ENCODE measurements around the gene CCDC85B.

CCDC85B gene

DNA sequence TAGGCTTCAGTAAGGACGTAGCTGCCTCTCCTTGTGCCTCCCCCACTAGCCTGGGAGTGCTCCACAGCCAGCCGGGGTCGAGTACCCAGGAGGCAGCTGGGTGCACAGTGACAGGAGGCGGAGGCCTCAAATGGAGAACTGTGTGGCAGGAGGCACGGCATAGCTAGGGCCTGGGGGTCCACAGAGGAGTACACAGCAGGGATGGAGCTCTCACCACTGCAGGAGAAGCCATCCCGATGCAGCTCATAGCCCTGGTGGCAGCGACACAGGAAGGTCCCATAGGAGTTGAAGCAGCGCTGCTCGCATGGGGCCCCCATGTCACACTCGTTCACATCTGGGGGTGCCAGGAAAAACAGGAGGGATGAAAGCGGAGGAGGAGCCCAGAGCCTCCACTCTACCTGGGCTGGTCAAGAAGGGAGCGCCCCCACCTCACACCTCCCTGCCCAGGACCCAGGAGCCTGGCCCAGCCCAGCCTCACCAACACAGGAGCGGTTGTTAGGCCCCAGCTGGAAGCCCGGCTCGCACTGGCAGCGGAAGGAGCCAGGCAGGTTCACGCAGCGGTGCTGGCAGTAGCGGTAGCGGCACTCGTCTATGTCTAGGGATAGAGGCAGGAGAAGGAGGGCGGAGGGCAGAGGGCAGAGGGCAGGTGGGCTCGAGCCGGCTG lies 20.7 kb upstream of the CCDC85B start:
- no peak for DNase-seq

DNA sequence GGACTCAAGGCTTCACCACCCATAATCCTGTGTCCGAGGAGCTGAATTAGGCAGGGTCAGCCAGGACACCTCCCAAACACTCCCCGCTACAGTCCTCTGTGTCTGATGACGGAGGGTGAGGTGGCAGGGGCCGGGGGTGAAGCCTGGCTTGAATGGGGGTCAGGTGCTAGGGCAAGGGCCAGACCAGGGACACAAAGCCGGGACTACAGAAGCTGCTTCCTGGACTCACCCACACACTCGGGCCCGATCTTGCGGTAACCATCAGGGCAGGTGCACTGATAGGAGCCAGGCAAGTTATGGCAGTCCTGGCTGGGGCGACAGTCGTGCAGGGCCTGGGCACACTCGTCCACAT lies 20.2 kb upstream of the CCDC85B start:
- DNase-seq: no peak

DNA sequence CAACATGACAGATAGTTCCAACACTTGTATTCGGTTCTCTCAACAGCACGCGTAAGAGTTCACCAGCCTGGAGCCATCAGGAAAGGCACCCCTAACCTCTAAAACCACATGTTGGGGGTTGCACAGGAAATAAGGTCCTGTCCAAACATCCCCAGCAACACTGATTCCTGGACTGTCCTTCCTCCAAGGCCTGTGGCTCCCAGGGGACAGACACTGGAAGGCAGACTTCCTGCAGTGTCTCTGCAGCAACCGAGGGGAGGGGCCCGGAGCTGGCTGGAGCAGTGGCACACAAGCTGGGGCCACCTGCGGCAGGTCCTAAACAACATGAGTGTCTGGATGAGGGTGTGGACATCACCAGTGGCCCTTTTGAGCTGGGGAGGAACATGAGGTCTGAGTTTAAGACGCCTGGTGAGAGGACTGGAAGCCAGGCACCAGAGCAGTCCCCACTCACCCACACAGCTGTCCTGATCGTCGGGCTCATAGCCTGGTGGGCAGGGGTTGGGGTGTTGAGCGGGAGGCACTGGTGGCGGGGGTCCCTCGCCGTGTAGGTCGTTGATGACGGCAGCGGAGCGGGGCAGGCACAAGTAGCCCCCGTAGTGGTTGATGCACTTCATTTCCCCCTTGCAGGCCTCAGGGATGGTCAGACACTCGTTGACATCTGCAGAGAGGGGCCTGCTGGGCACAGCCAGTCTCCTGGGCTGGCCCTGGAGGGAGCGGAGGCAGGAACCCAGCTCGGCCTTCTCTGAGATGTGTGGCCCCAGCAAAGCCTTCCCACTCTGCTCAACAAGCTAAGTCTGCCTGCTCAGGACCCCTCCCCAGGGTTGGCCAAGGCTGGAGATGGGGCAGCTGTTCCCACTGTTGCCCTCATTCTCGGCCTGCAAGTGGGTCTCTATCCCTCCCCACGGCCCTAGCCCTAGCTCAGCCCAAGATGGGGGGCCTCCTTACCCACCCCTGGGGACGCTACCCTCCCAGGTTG lies 19.5 kb upstream of the CCDC85B start:
- DNase-seq: no peak

DNA sequence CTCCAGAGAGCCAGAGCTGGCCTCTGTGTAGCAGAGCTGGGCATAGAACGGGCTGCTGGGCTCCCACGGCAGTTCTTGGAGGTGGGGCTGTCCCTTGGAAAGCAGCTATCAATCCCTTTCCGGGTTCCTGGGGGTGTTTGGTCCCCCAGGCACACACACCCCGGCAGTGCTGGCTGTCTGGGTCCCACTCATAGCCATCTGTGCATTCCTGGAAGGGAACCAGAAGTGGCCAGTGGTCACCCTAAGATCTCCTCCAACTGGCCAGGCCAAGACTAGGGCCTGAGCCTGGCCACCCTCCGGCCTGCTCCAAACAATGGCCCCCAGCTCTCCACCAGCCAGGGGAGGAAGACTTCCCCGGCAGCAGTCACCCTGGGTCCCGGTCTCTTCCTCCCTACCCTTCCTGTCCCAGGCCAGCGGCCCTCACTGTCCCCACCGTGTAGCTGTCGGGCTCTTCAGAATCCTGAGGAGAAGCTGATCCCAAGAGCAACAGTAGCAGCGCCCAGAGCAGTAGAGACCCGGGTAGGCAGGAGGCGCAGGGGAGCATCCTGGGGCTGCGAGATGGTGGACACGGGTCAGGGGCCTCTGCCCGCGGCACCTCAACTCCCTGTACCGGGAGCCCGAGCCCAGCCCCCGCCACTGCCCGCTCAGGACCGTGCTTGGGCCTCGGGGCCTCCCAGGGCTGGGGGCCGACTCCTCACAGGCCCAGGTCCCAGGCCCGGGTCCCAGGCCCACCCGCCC lies 18.5 kb upstream of the CCDC85B start:
- DNase-seq: no peak

DNA sequence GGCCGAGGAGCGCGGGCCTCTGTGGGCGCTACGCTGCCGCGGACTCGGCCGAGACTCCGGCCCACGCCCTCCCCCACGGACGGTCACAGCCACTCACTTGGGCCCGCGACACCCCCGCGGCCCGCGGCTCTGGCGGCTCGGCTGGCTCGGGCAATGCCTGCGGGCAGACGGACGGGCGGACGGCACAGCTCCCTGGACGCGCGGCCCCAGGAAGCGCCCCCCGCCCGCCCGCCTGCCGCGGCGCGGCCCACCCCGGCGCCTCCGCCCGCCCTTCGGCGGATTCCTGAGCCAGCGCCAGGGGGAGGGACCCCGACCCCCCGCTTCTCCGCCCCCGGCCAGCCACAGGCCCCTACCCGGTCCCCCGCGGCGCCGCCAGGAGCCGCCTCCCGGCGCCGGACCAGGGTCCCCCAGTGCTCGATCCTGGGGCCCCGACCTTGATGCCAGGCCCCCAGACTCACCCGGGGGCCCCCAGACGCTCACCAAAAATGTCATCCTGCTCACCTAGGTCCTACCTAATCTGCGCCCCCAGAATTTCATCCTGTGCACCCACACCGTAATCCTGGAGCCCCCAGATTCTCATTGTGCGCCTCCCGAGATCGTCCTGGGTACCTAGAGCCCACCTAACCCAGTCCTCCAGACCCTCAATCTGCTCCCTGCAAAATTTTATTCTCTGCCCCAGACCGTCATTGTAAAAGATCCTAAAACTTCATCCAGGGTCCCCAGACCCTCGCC lies 17.7 kb upstream of the CCDC85B start, which contains the start of gene EFEMP2:
EFEMP2 (minus strand) TSS at position 215 of the 732 bp plus-strand sequence. CDS start 446 bp downstream, outside the sequence.
- no peak for DNase-seq

DNA sequence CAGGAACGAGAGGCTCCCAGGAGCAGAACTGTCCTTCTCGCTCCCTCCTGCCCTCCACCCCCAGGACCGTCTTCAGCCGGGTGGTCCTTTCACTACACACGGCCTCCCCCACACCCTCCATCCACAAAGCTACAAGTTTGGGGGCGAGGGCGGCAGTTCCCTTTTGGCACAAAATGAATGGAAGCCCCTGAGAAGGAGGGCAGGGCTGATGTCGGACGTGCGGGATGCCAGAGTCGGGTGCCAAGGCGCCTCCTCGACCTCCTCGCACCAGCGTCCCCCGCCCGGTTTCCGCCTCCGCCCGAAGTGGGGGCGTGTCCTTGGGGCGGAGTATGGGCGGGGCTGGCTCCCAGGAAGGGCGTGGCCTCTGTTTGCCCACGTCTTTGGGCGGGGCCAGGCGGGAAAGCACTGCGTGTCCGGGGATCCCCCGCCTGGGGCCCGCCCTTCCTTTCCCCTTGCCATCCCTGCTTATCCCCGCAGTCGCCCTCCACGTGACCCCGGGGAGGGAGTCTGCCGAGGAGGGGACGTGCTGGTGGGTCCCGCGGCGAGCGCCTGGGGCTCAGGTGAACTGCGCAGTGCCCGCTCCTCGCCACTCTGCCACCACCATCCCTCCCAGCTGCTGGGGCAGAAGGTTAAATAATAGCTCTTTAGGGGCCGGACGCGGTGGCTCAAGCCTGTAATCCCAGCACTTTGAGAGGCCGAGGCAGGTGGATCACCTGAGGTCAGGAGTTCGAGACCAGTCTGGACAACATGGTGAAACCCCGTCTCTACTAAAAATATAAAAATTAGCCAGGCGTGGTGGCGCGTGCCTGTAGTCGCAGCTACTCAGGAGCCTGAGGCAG lies 16.9 kb upstream of the CCDC85B start:
- DNase-seq: no peak

DNA sequence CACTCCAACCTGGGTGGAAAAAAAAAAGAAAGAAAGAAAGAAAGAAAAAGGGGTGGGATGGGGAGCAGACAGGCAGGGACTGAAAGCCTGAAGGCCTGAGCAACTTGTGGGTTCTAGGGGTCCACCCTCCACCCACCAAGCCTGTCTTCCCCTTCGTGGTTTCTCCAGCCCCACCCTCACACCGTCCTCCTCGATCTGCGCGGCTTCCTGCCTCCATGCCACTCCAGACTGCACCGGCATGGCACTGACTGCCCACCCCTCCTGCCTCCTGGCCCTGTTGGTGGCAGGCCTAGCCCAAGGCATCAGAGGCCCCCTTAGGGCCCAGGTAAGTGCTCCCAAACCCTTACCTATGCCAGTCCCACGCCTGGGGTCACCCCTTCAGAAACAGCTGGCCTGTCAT lies 10.9 kb upstream of the CCDC85B start, which contains the start of gene CTSW:
CTSW (plus strand) TSS at position 221 of the 400 bp plus-strand sequence; CDS start at position 239, 18 bp downstream.
- DNase-seq: no peak

DNA sequence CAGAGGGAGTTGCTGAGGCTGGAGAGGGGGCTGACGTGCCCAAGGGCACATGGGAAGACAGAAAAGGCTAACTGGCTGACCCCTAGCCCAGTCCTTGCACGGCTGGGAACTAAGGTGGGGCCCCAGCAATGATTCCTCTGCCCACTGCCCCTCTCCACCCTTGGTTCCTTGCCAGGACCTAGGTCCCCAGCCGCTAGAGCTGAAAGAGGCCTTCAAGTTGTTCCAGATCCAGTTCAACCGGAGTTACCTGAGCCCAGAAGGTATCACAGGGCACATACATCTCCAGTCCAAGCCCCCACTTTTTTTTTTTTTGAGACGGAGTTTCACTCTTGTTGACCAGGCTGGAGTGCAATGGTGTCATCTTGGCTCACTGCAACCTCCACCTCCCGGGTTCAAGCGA lies 10.4 kb upstream of the CCDC85B start:
- DNase-seq: no peak

DNA sequence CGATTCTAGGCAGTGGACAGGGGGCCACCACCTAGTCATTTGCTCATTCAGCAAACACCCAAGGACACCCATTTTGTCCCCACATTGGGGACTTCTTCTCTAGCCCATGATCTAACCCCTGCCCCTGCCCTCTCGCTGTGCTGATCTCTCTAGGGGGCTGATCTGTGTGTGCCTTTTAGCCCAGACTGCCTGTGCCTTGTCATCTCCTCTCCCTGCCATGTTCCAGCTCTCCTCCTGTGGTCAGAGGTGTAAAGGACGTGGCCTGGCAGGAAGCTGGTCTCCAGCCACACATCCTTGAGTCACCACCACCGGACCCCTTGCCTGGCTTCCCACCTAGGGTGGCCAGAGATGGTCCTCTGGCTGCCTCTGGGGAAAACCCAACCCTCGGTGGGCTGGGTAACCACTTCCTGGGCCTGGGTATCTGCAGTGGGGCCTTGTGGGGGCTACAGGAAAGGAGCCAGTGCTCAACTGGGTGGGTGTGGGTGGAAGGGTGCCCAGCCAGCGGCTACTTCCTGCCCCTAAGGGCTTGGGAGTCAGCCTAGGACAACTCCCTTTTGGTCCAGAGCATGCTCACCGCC lies 9.5 kb upstream of the CCDC85B start:
- no peak for DNase-seq

DNA sequence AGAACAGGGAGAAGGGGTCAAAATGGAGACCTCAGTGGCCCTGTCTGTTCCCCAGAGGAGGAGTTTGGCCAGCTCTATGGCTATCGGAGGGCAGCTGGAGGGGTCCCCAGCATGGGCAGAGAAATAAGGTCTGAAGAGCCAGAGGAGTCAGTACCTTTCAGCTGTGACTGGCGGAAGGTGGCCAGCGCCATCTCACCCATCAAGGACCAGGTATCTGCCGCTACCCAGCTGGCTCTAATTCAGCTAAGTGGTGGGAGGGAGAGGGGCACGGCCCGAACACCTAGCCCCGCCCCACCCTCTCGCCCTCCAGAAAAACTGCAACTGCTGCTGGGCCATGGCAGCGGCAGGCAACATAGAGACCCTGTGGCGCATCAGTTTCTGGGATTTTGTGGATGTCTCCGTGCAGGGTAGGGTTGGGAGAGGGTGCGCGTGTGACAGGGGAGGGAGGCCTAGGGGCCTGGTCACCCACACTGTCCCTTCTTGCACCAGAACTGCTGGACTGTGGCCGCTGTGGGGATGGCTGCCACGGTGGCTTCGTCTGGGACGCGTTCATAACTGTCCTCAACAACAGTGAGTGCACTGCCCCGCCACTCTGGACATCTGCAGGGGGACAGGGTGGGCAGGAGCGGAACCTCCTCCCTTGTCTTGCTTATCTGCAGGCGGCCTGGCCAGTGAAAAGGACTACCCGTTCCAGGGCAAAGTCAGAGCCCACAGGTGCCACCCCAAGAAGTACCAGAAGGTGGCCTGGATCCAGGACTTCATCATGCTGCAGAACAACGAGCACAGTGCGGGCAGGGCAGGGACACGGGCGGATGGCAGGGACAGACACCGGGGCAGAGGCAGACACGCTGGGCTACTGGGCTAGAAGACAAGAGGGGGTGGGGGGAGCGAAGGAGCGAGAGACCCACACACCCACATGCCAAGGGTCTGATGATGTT lies 8.1 kb upstream of the CCDC85B start:
- DNase-seq: no peak

DNA sequence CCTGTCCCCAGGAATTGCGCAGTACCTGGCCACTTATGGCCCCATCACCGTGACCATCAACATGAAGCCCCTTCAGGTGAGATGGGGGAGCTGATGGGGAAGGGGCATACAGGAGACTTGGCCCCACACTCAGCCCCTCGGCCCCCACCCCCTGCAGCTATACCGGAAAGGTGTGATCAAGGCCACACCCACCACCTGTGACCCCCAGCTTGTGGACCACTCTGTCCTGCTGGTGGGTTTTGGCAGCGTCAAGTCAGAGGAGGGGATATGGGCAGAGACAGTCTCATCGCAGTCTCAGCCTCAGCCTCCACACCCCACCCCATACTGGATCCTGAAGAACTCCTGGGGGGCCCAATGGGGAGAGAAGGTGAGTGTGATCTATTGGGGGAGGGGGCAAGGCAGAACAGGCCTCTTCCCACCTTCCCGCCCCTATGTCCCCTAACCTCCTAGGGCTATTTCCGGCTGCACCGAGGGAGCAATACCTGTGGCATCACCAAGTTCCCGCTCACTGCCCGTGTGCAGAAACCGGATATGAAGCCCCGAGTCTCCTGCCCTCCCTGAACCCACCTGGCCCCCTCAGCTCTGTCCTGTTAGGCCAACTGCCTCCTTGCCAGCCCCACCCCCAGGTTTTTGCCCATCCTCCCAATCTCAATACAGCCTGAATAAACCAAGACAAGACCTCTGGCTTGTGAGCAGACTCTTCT lies 7.3 kb upstream of the CCDC85B start:
- no peak for DNase-seq

DNA sequence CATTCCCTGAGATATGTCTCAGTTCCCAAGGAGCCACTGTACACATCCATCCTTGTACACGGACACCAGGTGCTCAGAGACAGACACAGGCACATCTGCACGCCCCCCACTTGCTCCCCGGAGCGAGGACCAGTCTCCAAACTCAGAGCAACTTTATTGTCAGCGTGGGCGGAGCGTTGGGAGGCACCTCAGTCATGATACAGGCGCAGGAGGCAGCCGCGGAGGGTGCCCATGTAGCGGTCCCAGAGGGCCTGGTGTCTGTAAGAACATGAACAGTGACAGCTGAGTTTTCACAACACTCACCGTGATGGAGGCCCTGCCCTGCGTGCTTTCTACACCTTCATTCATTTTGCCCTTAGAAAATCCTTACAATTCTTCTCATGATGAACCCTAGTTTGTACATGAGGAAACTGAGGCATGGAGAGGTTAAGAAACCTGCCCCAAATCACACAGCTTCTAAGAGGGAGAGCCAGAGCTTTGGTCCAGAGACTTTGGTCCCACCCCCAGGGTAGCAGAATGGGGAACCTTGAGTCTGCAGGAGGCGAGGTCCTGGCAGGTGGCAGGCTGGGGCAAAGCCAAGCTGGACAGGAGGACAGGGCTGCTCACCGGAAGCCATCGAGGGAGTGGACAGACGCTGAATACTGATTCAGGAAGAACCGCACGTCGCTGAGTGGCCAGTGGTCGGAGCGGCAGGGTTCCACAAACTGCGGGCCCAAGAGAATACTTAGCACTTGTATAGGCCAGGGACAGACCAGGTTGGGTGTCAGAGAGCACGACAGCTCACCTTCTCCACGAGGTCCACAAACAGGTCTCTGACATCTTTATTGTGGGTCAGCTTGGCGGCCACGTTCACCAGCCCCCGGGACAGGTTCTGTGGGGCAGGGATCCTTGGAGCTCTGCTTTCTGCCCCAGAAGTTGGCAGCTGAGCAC lies 6.4 kb upstream of the CCDC85B start:
- DNase-seq: no peak

DNA sequence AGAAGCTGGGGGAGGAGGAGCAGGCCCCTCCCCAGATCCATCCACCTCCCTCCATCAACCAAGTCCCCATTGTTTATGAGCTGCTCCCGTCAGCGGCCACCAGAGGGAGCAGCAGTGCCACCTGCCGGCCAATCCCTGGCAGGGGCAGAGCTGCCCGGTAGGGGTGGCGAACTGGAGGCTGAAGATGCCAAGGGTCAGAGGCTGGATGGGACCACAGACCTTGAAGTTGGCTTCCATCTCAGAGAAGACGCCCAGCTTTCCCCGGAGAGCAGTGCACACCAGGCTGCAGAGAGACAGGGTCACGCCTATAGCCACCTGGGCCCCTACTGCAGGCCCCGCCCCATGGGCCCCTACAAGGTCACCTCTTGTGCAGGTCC lies 5.8 kb upstream of the CCDC85B start:
- DNase-seq: peak; percentile 48

DNA sequence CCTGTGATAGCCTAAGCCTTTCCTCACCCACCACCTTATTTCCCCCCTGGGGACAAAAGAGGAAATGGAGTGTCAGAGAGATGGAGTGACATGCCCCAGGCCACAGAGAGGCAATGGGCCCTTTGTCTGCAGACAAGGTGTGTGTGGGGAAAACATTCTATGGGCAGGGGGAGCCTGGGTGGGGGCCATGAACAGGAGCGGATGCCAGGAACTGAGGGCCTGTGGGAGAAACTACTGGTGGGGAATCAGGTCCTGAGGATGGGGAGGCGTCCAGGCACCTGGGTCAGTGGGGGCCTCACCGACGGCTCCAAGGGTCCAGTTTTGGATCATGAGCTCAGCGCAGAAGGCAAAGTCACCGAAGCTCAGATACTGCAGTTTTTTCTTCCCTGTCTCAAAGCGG lies 5.2 kb upstream of the CCDC85B start:
- DNase-seq: no peak

DNA sequence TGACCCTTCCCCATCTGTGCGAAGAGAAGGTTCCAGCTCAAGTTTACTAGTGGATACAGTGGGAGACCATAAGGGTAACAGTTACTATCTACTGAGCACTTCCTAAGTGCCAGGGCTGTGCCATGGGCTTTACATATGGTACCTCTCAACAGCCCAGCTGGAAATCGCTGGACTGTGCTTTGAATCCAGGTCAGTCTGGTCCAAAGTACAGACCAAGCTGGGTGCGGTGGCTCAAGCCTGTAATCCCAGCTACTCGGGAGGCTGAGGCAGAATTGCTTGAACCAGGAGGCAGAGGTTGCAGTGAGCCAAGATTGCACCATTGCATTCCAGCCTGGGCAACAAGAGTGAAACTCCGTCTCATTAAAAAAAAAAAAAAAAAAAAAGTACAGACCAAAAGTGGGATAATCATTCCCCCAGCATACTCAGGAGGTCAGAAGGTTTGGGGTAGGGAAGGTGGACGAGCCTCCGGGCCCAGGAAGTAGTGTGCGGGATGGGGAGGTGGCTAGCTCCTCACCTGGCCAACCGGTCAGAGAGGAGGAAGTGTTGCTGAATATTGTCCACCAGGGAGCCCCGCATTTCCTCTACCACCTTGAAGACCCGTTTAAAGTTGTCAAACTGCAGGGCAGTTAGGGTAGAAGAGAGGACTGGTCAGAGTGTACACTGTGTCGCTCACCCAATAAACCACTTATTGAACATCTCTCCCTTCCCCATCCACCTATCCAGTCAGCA lies 4.5 kb upstream of the CCDC85B start:
- no peak for DNase-seq

DNA sequence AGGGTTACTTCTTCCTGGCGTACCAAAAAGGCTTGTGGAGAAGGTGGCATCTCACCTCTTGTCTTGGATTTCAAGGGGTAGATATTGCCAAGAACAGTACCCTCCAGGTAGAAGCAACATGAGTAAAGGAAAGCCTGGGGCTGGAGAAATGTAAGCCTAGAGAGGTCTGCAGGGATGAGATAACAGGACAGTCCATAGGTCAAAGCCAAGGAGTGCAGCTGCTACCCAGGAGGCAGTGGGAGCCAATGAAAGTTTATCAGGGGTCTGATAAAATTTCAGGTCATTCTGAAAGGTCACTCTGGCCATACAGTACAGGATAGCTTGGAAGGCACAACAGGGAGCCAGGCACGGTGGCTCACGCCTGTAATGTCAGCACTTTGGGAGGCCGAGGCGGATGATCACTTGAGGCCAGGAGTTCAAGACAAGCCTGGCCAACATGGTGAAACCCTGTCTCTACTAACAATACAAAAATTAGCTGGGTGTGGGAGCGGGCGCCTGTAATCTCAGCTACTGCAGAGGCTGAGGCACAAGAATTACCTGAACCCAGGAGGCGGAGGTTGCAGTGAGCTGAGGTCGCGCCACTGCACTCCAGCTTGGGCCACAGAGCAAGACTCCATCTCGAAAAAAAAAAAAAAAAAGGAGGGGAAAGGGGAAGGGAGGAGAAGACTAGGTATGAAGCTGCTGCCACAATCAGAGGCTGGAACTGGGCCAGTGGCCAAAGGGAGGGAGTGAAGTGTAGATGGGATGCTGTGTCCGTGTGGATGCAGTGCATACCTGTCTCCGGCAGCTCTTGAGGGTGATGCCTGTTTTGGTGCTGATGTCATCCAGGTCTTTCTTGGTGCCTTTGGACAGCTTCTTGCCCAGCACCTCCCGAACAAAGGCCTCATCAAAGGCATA lies 3.4 kb upstream of the CCDC85B start:
- DNase-seq: no peak

All from DMS79 treated with DMSO at 0.1 percent for 48 hours (cell line).